Central memory CD4-positive, alpha-beta T cell (primary cell): Measurements from ENCODE around the gene HARS1.
"Not testable (repeated sequence)": the region's sequence is repeated elsewhere in the genome, so short reads cannot be mapped to it uniquely, and the experiment has no call there.

Source experiments
- DNase-seq: peaks from one replicate; pipeline ENCODE4 v3.0.0; 2022

The HARS1 gene

DNA sequence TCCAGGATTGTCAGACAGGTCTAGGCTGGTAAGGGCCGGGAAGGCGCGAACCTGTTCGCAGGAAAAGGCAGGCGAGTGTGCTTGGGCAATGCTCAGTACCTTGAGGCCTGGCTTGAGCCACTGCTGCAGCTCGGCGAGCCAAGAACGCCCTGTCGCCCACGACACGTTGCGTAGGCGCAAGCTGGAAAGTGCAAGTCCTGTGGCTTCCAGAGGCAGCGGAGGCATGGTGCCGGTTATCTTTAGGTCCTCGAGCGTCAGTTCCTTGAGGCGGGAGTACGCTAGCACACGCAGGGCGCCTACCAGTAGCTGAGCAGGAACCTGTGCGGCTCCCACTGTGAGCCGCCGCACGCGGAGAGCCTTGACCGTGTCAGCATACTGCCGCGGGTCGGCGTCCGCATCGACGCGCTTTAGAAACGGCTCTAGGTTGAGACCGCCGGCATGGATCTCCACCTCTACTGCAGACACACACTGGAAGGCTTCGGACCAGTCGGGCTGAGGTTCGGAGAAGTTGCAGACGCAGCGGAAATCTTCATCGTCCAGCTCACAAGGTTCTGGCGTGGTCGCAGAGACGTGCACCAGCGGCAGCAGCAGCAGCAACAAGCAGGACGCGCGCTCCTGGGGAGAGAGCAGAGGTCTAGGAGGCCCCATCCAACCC lies 58.7 kb downstream of the HARS1 start:
- peak; percentile 56 for DNase-seq

DNA sequence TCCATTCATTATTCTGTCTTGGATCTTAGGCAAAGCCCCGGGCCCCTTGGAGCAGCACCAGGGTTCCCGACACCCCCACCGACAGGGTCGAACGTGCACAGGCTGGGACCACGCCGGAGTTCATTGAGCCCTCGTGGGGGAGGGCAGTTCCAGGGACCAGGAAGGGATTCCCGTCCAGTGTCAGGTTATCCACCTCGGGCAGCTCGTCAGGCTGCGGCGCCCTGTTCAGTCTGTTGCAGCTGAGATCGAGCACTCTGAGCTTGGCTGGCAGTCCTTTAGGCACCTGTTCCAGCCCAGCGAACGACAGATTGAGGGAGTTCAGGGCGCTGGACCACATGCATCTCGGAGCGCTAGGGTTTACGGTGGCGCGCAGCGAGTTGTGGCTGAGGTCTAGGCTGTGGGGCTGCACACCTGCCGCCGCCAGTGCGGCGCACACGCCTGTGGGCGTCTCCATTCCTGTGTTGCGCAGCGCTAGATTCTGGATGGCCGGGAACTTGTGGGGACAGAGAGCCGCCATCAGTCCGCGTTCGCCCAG lies 59.3 kb downstream of the HARS1 start:
- DNase-seq: no peak

DNA sequence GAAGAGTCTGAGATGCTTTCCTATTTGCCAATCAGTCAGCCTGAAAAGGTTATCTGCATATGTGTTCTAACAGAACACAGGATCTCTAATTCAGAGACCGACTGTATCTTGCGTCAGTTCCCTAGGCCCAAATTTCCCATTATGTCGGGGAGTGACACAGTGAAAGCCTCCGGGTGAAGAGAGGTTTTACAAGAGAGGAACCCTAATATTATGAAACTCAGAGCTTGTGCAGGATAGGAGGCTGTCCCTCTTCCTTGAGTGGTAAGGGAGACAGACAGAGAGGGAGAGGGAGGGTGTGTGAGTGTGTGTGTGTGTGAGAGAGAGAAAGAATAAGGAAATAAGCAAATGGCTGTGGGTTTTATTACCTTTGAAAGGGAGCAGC lies 60.1 kb downstream of the HARS1 start:
- DNase-seq: no peak

DNA sequence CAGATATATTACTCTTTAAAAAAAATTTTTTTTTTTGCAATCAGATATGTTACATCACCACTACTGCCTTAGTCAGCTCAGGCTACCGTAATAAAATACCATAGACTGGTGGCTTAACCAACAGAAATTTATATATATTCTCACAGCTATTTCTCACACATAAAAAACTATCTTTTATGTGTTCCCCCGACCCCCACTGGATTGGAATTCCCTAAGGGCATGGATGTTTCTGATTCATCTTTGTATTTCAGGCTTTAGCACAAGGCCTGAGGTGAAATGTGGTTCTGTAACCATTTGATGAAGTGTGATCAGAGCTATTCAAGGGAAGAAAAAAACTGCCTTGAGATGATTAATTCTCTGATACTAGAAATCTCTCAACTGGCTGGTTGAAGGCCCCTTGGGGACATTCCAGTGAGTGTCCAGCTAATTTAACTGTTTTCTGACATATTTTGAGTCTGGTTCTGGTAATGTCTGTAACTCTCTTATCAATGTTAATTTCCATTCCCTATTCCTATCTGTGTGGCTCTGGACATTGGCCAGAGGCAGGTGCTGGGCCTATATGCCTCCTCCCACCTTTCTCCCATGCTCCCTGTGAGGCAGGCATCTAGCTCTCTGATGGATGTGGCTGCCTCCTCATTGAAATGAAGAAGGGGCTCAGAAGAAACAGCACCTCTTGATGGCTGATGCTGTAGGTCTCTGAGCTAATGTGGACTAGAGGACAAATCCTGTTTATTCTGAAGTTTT lies 60.7 kb downstream of the HARS1 start:
- DNase-seq: no peak

DNA sequence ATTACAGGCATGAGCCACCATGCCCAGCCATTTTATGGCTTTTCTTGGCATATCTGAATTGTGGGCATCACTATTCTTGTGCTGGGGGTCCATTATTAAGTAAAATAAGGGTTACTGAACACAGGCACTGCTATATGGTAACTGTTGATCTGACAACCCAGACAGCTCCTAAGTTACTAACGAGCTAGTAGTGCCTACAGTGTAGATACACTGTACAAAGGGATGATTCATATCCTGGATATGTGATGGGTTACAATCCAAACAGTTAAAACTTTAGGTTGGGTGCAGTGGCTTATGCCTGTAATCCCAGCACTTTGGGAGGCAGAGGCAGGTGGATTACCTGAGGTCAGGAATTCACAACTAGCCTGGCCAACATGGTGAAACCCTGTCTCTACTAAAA lies 62.5 kb downstream of the HARS1 start:
- no peak for DNase-seq

DNA sequence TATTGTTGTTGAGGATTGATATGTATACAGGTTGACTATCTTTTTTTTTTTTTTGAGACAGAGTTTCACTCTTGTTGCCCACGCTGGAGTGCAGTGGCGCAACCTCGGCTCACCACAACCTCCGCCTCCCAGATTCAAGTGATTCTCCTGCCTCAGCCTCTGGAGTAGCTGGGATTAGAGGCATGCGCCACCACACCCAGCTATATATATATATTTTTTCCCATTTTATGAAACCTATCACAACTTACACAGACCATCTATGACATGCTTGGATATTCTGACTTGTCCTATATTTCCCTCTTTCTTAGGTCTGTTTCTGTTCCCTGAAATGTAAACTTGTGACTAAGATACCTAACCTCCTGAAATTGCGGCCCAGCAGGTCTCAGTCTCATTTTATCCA lies 63.2 kb downstream of the HARS1 start:
- no peak for DNase-seq

DNA sequence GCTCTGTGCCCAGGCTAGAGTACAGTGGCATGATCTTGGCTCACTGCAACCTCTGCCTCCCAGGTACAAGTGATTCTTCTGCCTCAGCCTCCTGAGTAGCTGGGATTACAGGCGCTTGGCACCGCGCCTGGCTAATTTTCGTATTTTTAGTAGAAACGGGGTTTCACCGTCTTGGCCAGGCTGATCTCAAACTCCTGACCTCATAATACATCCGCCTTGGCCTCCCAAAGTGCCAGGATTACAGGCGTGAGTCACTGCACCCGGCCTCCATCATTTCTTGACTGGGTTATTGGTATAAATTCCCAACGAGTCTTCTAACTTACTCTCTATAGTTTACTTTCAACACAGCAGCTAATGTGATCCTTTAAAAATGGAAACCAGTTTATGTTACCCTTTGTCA lies 66.3 kb downstream of the HARS1 start:
- not testable (repeated sequence) for DNase-seq
